Measurements from ENCODE around the gene BLM.
"Not testable (repeated sequence)": the region's sequence is repeated elsewhere in the genome, so short reads cannot be mapped to it uniquely, and the experiment has no call there.

BLM gene

DNA sequence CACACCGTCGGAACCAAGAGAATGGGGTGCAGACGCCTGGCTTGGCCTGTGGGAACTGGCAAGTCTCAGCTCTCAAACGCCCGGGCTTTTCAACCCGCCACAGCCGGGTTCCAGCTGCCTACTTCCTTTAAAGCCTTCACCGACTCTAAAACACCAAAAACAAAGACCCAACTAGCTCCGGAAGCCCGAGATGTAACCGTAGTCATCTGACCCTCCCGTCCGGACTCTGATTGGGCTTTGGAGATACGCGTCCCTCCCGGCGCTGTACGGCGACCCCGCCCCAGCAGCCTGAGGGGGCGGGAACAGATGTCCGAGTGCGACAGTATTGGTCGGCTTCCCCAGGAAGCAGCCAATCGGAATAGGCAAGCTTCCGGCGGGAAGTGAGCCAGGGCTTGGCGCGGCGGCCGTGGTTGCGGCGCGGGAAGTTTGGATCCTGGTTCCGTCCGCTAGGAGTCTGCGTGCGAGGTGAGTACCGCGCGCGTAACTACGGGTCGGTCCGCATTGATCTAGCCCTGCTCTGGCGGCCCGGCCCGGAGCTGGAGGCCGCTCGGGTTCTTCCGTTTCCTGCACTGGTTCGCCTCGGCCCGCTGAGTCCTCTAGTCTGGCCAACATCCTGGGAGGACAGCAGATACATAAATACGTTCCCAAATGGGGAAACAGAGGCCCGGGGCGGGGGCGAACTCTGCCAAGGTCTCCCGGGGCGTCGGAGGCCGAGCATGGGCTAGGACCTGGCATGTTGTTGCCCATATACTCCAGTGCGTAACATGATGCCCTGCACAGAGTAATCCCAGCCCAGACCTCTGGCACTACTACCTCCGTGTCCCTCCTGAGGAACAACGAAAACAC lies at the start of gene BLM:
BLM (plus strand) TSS at position 371 of the 846 bp plus-strand sequence. CDS start 30,047 bp downstream, outside the sequence.
- DNase-seq (ENCODE audit: low spot score): peak; percentile 99

DNA sequence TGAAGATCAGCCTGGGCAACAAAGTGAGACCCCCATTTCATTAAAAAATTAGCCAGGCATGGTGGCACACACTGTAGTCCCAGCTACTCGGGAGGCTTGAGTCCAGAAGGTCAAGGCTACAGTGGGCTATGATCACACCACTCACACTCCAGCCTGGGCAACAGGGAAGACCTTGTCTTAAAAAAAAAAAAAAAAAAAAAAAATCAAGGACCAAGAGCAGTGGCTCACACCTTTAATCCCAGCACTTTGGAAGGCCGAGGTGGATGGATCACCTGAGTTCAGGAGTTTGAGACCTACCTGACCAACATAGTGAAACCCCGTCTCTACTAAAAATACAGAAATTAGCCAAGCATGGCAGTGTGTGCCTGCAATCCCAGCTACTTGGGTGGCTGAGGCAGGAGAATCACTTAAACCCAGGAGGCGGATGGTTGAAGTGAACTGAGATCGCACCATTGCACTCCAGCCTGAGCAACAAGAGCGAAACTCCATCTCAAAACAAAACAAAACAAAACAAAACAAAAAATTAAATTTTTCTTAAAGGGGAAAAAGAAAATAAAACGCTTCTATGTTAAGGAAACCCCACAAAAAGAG lies 49.3 kb upstream of the BLM start:
- DNase-seq (ENCODE audit: low spot score): not testable (repeated sequence)

DNA sequence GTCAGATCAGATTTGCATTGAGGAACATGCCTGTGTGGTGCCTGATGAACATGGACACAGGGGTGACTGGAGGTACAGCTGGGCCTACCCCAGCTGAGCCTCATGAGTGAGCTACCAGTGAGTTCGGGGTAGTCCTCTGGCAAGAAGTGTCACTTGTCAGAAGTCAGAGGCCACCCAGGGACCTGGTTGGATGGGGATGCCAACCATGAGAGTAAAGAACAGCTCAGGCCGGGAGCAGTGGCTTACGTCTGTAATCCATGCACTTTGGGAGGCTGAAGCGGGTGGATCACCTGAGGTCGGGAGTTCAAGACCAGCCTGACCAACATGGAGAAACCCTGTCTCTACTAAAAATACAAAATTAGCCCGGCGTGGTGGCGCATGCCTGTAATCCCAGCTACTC lies 46.5 kb upstream of the BLM start:
- DNase-seq (ENCODE audit: low spot score): not testable (repeated sequence)

DNA sequence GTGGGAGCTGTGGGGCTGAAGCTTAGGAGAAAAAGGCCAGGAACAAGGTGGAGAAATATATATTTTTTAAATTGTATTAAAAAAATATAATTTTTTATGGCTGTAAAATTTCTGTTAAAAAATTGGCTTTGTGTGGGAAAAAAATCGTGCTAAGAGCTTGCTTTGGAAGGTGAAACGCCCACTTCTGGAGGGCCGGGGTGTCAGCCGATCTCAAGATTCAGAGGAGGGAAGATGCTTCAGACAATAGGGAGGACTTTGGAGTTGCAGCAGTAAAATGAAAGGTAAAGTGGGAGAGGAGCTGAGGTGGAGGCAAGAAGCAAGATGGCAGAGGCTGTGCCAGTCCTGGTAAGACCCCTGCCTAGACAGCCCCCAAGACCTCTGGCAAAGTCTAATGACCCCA lies 45.9 kb upstream of the BLM start:
- DNase-seq (ENCODE audit: low spot score): no peak

DNA sequence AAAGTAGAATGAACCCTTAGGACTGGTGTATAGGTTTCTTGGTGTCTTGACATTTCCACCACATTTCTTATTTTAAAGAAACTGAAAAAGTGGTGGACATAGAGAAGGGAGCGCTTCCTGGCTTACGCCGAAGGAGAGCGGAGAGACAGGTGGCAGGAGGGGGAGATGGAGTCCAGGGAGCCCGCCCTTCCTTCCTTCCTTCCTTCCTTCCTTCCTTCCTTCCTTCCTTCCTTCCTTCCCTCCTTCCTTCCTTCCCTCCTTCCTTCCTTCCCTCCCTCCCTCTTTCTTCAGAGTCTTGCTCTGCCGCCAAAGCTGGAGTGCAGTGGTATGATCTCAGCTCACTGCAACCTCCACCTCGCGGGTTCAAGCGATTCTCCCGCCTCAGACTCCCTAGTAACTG lies 43.8 kb upstream of the BLM start:
- DNase-seq (ENCODE audit: low spot score): not testable (repeated sequence)

DNA sequence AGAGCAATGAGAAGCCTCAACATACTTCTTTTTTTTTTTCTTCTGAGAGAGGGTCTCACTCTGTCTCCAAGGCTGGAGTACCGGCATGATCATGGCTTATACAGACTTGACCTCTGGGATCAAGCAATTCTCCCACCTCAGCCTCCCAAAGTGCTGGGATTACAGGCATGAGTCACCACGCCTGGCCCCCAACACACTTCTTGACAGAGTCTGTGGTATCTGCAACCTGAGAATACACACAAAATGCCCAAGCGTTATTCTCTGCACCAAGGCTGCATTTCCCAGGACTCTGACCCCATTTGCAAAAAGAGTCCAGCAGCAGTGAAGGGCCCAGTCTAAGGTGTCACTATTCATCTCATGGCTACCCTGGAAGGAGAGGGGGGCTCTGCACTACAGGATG lies 42.7 kb upstream of the BLM start:
- no peak for DNase-seq (ENCODE audit: low spot score)

DNA sequence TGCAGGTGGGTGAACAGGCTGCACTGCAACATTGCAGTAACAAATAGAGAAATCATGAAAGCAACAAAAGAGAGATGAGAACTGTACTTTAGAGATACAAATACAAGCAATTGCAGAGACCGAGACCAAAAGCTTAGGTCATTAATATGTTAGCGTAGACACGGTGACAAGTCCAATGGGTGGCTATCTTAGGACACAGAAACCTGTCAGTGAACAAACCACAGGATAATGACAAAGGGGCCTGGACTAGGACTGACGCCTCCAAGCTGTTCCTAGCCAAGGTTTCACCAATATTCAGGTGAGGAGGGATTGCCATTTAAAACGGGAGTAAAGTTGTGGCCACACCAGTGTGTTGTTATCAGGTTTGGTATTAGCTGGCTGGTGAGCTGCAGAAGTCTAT lies 41.7 kb upstream of the BLM start:
- no peak for DNase-seq (ENCODE audit: low spot score)

DNA sequence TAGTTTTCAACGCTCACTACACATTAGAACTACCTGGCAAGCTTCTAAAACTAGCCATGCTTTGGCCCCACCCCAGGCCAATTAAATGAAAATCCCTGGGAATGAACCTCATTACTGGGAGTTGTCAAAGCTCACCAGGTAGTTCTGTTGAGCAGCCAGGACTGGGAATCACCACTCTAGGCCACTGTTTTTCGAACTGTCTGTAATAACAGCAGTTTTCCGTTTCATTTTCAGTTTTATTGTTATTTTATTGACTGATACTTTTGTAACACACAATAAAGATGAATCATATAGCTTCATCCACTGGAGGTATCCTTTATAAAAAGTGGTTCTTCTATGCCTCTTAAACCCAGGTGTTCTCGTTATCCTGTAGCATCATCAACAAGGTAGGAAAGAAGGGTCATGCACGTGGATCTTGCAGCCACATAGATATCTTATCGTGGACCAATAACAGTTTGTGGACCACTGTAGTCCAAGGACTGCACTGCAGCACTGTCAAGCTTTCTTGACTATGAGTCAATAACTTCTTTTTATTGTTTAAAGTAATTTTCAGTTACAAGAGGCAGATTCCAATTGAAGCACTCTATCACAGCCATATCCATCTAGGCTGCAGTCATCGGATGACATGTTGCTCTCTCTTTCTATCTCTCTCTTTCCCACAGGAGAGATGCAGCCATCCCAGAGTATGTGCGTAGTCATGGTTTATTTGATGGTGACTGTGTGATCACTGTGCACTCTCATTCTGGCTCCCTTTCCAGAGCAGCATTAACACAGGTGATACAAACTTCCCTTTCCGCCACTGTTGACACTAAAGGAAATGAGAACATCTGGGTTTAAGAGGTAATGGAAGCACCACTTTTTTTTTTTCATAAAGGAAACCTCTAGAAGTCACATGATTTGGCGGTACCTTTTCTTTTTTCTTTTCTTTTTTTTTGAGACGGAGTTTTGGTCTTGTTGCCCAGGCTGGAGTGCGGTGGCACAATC lies 39.0 kb upstream of the BLM start:
- no peak for DNase-seq (ENCODE audit: low spot score)

DNA sequence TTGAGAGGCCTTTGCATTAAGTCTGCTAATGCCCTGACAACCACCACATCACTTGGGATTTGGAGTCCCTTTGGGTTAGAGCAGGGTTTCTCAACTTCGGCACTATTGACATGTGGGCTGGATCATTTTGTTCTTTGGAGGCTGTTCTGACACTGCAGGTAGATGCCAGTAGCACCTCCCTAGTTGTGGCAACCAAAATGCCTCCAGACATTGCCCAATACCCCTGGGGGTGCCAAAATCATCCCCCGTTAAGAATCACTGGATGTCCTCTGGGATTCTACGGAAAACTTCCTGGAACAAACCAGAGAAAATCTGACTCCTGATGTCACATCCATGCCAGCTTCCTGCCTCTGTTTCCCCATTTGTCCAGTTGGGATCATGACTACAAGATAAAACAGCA lies 37.2 kb upstream of the BLM start:
- DNase-seq (ENCODE audit: low spot score): no peak

DNA sequence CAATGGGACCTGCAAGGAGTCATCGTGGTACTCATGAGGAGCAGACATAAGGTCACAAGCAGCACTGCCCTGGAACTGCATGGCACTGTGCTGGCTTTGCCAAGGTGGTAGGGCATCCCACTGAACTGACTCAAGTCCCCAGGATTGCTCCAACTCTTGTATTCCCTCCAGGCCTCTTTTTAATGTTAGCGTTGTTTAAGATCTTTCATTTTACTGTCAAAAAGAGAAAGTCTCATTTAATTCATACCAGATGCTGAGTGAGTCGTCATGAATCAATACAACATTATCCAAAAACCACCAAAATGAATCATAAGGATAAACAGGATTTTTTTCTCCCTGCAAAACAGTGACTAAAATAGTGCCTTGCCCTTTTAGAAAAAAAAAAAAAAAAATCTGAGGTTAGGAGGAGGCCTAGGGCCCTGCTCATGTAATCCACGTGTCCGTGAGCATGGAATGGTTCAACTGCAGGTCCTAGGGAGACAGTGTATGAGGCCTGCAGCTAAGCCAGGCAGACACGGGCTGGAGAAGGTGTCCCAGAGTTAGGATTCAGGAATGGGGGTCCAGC lies 36.7 kb upstream of the BLM start:
- DNase-seq (ENCODE audit: low spot score): no peak

DNA sequence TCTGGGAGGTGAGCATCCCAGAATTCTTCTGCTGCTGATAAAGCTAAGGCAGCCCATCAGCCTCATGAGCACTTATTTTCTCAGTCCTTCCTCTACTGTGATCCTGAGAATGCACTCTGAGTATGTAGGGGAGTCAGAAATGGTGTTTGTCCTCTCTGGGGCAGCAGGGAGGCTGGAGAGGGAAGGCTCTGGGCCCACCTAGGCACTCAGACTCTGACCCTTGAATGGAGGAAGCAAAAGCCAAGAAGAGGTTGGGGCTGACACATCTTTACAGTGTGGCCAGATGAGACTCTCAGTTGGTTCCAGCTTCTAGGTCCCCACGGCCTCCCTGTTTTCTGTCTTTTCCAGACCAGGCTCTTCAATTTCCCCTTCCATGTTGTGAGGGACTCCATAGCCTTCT lies 36.1 kb upstream of the BLM start:
- no peak for DNase-seq (ENCODE audit: low spot score)

DNA sequence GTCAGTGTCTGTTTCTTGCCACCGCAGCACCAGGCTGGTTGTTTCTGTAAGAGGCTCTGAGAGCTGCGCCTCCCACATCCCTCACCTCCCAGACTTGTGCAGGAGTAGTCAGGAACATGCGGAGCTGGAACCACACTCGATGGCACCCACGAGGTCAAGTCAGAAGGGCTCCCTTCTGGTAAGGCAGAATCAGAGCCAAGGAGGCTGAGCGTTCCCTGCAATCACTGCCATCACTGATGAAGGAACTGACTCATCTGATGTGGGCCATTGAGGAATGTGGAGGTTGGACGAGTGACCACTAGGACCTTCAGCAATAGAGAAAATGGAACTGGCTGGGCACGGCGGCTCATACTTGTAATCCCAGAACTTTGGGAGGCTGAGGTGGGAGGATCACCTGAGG lies 35.7 kb upstream of the BLM start:
- DNase-seq (ENCODE audit: low spot score): no peak

DNA sequence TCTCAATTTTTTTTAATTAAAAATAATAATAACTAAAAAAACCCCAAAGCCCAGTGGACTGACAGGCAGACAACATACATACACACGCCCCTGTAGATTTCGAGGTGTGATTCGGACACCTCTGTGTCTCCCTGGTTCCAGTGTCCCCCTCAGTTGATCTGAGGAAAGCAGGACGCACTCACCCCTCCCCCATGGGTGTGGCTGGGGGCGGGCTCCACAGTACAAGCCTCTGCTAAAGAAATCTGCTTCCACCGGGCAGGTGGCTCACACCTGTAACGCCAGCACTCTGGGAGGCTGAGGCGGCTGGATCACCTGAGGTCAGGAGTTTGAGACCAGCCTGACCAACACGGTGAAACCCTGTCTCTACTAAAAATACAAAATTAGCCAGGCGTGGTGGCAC lies 33.8 kb upstream of the BLM start:
- no peak for DNase-seq (ENCODE audit: low spot score)

DNA sequence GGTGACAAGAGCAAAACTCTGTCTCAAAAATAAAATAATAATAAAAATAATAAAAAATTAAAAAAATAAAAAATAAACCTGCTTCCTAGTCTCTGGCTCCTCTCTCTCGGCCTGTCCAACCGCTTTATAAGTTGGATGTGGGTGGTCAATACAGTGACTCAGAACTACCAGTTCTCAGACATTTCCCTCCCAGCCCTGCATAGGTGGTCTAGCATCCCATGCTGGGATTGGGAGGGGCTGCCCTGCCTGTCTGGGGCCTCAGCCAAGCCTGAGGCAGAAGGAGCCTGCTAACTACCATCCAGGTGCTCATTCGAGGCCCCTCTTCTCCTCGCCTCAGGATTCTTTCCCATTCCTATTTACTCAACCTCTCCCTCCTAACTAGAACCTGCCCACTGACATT lies 33.3 kb upstream of the BLM start:
- DNase-seq (ENCODE audit: low spot score): no peak

DNA sequence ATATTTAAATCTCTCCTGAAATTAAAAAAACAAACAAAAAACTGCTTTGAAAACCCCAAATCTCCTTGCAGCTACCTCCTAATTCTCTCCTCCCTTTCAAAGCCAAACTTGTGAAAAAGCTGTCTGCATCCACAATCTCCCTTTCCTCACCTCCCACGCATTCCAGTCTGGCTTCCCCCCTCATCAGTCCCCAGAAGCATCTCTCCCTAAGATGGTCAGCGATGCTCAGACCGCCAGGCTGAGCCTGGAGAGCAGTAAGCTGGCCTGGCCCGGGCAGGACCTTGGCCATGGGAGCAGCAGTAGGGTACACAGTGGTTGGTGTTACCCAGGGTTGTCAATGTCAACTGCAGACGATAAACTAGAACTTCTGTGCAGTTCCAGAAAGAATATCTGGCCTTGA lies 32.9 kb upstream of the BLM start:
- no peak for DNase-seq (ENCODE audit: low spot score)

DNA sequence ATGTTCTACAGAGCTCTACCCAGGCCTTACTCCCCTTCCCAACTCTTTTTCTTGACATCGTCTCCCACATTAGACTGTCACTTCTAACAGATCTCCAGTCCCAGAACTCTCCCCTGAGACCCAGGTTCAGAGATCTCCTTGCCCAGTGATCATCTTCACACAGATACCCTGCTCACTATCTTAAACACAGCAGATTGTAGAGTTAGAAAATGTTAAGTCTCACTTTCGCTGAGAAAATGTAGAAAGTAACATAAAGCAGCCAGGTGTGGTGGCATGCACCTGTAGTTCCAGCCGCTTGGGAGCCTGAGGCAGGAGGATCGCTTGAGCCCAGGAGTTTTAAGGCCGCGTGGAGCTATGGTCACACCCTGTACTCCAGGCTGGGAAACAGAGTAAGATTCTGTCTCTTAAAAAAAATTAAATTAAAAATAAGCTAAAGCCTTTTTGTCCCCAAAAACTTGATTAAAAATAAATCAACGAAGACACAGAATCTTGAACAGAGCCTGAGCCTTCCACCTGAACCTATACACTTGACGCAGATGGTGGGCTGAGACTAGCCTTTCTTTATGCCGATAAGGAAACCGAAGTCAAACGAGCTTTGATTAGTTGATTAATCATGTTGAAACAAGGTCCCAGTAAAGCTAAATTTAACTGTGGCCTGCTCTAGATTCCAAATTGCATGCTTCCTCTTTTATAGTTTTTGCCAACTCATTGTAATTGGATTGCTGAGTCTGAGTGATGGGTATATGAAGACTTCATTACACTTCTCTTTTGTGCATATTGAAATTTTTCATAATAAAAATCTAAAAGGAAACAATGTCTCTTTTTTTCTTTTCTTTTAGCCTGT lies 31.3 kb upstream of the BLM start:
- DNase-seq (ENCODE audit: low spot score): no peak

DNA sequence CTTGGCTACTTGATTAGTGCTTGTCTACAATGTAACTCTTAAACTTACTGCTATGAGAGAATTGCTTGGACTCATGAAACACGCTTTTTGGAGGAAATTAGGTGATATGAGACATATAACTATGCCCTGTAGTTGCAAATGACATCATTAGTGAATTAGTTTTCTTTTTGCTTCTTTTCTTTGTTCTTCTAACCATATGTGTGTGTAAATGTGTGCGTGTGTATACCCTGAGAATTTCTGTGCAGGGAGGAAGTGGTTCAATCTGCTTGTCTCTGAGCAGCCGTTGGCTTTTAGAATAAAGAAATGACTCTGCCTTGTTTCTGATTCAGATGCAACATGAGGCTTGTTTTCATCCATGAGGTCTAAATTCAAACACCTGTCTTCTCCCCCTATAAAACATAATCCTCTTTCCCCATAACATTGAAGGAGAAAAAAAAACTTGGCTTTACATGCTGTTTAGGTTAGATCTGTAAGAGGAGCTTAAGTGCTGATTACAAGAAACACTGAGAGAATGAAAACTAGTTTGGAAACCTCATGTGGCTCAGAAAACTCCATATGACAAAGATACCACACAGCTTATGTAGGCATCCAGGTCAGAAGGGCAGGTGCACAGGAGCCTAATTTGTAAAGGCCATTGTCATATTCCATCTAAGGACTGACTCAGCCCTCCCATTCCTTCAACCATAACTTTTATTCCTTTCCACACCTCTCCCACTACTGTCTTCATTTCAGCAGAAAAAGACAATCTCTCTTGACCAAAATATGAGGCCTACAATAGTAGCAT lies 30.5 kb upstream of the BLM start:
- DNase-seq (ENCODE audit: low spot score): no peak

DNA sequence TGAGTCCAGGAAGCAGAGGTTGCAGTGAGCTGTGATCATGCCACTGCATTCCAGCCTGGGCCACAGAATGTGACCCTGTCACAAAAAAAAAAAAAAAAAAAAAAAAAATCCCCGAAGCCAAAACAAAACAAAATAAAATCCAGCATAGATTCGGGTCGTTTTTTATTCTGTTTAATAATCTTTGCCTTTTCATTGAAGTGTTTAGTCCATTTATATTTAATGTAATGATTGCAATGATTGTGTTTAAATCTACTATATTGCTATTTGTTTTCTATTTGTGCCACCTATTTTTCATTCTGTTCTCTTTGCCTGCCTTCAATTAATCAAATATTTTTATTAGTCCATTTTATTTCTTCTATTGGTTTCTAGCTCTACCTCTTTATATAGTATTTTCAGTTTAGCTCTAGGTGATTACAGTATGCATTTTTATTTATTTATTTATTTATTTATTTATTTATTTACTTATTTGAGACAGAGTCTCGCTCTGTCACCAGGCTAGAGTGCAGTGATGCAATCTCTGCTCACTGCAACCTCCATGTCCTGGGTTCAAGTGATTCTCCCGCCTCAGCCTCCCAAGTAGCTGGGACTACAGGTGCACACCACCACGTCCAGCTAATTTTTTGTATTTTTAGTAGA lies 27.7 kb upstream of the BLM start:
- not testable (repeated sequence) for DNase-seq (ENCODE audit: low spot score)

DNA sequence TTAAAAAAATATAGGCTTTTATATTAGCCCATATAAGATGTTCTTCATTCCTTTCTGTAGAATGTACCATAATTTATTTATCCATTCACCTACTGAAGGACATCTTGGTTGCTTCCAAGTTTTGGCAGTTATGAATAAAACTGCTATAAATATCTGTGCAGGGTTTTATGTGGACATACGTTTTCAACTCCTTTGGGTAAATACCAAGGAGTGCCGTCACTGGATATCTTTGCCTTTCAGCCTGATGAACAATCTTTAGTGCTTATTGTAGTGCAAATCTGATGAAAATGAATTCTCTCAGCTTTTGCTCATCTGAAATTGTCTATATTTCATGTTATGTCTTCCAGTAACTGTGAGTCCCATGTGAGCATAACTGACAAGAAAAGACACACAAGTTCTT lies 26.6 kb upstream of the BLM start:
- no peak for DNase-seq (ENCODE audit: low spot score)

DNA sequence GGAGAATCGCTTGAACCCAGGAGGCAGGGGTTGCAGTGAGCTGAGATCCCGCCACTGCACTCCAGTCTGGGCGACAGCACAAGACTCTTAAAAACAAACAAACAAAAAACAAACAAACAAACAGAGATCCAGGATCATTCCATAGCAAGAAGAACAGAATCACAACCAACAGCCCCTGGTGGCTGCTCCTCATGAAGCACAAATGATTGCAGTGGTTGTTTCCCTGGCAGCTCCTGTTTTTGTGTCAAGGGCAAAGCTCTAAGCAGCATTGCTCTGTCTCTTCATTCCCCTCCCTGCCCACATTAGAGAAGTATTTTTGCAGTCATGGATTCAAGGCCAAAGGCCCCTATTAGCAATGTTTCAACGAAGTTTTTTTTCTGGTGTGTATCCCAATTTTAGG lies 25.8 kb upstream of the BLM start:
- DNase-seq (ENCODE audit: low spot score): no peak
